CD4-positive, CD25-positive, alpha-beta regulatory T cell (primary cell): ENCODE results near the gene TIAM1. TPM values are rescaled to one million over a fixed set of nuclear protein-coding genes. Genes with fewer than 3 reads are reported as not detected.

Source experiments
- ATAC-seq, 2 donors: fragments of 150-1000 bp; cut with Tn5 transposase; one replicate each; pipeline ENCODE4 v1.10.0; 2021; ENCODE audit warnings: low read depth in 2 of 2, moderate number of reproducible peaks in 2 of 2, moderate library complexity in 1 of 2
- DNase-seq, 3 donors: peaks; one replicate each; pipeline versions ENCODE4 v3.0.0 to v3.0.0-alpha.2; 2012 to 2022; ENCODE audit warnings: mixed read lengths in 1 of 3
- H3K27ac ChIP-seq: one replicate; pipeline ENCODE4 v1.7.0; 2013; ENCODE audit warnings: mild to moderate bottlenecking, low read length; ENCODE audit not compliant: insufficient read depth, poor library complexity, severe bottlenecking
- H3K27me3 ChIP-seq: one replicate; pipeline ENCODE4 v1.7.0; 2013; ENCODE audit warnings: low read length; ENCODE audit not compliant: control insufficient read depth, insufficient read depth
- H3K36me3 ChIP-seq: one replicate; pipeline ENCODE4 v1.7.0; 2013; ENCODE audit warnings: mild to moderate bottlenecking, low read length, moderate library complexity; ENCODE audit not compliant: control insufficient read depth, insufficient read depth
- H3K4me1 ChIP-seq: 2 replicates; pipeline ENCODE4 v1.7.0; 2013; ENCODE audit warnings: mild to moderate bottlenecking, low read length; ENCODE audit not compliant: insufficient read depth, control insufficient read depth, poor library complexity, severe bottlenecking
- H3K4me3 ChIP-seq: one replicate; pipeline ENCODE4 v1.7.0; 2013; ENCODE audit warnings: low read depth, mild to moderate bottlenecking, low read length, moderate library complexity
- H3K9me3 ChIP-seq, 2 experiments: 1 replicate in 1 of 2; 2 replicates in 1 of 2; pipeline ENCODE4 v1.7.0; 2013; ENCODE audit warnings: low read length in 2 of 2, mild to moderate bottlenecking in 1 of 2, moderate library complexity in 1 of 2; ENCODE audit not compliant: control insufficient read depth in 2 of 2
- H3K27ac Mint-ChIP-seq, 3 donors: one replicate each; pipeline ENCODE4 v1.8.0; 2020 to 2022; ENCODE audit warnings: mild to moderate bottlenecking in 3 of 3, mixed read lengths in 3 of 3, moderate library complexity in 2 of 3
- H3K27me3 Mint-ChIP-seq: one replicate; pipeline ENCODE4 v1.8.0; 2022; ENCODE audit warnings: mild to moderate bottlenecking, mixed read lengths
- H3K36me3 Mint-ChIP-seq: one replicate; pipeline ENCODE4 v1.8.0; 2020; ENCODE audit warnings: mixed read lengths
- H3K4me1 Mint-ChIP-seq, 4 donors: one replicate each; pipeline ENCODE4 v1.8.0; 2020 to 2022; ENCODE audit warnings: mixed read lengths in 4 of 4, mild to moderate bottlenecking in 1 of 4
- H3K4me3 Mint-ChIP-seq, 4 donors: one replicate each; pipeline ENCODE4 v1.8.0; 2020 to 2022; ENCODE audit warnings: mild to moderate bottlenecking in 4 of 4, mixed read lengths in 4 of 4, moderate library complexity in 3 of 4
- H3K9me3 Mint-ChIP-seq, 7 donors: one replicate each; pipeline ENCODE4 v1.8.0; 2020 to 2022; ENCODE audit warnings: mixed read lengths in 7 of 7, mild to moderate bottlenecking in 3 of 7, moderate library complexity in 2 of 7
- polyA plus RNA-seq, 4 donors: library from polyadenylated mRNA; unstranded; fragments of 300-500 nt; fragmentation: Illumina TruSeq; gene quantifications; one replicate each; pipeline ENCODE4 v1.2.3, GENCODE V29; 2021
- total RNA-seq: library from RNA; stranded (reverse); gene quantifications from one replicate; pipeline ENCODE4 v1.2.3, GENCODE V29; 2022

Gene TIAM1
- total and polyA plus RNA-seq, 5 donors from 2014 or later = 31.1 to 142 (median 35.2) TPM

DNA sequence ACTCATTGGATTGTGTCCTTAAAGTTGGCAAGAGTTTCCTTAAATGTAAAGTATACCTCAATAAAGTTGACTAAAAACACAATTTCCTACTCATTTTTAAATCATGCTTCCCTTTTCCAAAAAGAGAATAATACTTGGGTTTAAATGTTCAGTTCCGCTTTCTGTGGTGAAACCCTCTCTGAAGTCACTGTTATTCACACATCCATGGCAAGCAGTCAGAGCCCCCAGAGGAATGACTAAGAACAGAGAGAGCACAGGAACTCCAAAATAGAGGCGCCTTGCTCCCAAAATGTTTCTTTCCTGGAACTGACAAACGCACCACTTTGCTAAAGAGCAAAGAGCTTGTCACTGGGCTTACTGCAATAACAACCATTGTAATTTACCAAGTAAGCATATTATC, 142.5 kb downstream of the TIAM1 start:
- H3K36me3 Mint-ChIP-seq = no peaks in the 10 kb centered on the region
- DNase-seq = no peak

GRCh38 chr21:31201144-31201543, 142.9 kb downstream of the TIAM1 start:
- Histone ChIP-seq H3K4me3 (no peak overlapping the region), H3K4me1 (peaks cover 5% of the 10 kb centered on the region), H3K27me3 (no peaks in the 10 kb centered on the region), H3K27ac (no peak overlapping the region), H3K36me3 (no peaks in the 10 kb centered on the region), H3K9me3 (no peaks in the 10 kb centered on the region)
- Mint-ChIP-seq H3K27me3 (peaks cover 4% of the 10 kb centered on the region), H3K27ac (no peak overlapping the region), H3K4me3 (no peak overlapping the region), H3K9me3 (no peaks in the 10 kb centered on the region), H3K4me1 (peaks cover 5 to 24% (median 17%) of the 10 kb centered on the region in 4 donors), H3K36me3 (no peaks in the 10 kb centered on the region)
- no peak for ATAC-seq
- DNase-seq = no peak

More for the DNA sequence above, 142.5 kb downstream of the TIAM1 start:
- Histone ChIP-seq H3K27me3 (no peaks in the 10 kb centered on the region), H3K9me3 (no peaks in the 10 kb centered on the region), H3K36me3 (no peaks in the 10 kb centered on the region), H3K4me3 (no peak overlapping the region), H3K4me1 (peaks cover under 1% of the 10 kb centered on the region), H3K27ac (no peak overlapping the region)
- ATAC-seq = no peak
- Mint-ChIP-seq H3K4me1 (peaks cover 5 to 21% (median 15%) of the 10 kb centered on the region in 4 donors), H3K27me3 (peaks cover 4% of the 10 kb centered on the region), H3K9me3 (no peaks in the 10 kb centered on the region), H3K4me3 (no peak overlapping the region), H3K27ac (no peak overlapping the region)

DNA sequence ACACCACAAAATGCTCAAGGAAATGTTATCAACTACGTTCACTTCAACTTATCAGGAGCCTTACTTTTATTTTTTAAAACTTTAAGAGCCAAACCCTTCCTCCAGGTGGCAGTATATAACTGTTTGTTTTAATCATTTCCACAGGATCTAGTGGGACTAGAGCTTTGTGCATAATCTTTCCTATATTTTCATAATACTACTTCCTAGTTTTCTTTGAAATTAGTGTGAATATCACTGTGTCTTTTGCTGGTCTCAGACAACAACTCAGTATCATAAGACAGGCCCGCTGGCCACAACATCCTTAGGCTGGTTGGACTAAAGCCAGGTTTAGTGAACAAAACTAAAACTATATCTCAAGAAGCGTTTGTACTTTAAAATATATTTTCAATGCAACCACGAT, 145.5 kb downstream of the TIAM1 start:
- Mint-ChIP-seq H3K27ac (peak overlapping the region in 1 of 3 donors; percentile 35), H3K4me1 (peaks cover 21 to 48% (median 37%) of the 10 kb centered on the region in 4 donors), H3K4me3 (peak overlapping the region in 2 of 4 donors; percentile 50 to 61), H3K9me3 (no peaks in the 10 kb centered on the region), H3K36me3 (no peaks in the 10 kb centered on the region), H3K27me3 (peaks cover 8% of the 10 kb centered on the region)
- H3K4me3 ChIP-seq = peak overlapping the region; percentile 41
- ATAC-seq (peak; percentile 52 to 54), DNase-seq (peak in 2 of 3 donors; percentile 57 to 73)
- H3K27me3 ChIP-seq = no peaks in the 10 kb centered on the region
- no peaks in the 10 kb centered on the region for H3K9me3 ChIP-seq
- H3K4me1 ChIP-seq = peaks cover 22% of the 10 kb centered on the region
- H3K27ac ChIP-seq = no peak overlapping the region
- no peaks in the 10 kb centered on the region for H3K36me3 ChIP-seq

GRCh38 chr21:31196724-31197123, 147.3 kb downstream of the TIAM1 start:
- H3K4me1 ChIP-seq = peaks cover 38% of the 10 kb centered on the region
- no peak for DNase-seq
- Mint-ChIP-seq H3K36me3 (no peaks in the 10 kb centered on the region), H3K27me3 (peaks cover 4% of the 10 kb centered on the region), H3K4me3 (peak overlapping the region in 3 of 4 donors; percentile 85 to 93 (median 88)), H3K27ac (peak overlapping the region; percentile 20 to 87 (median 59)), H3K9me3 (no peaks in the 10 kb centered on the region), H3K4me1 (peaks cover 35 to 66% (median 52%) of the 10 kb centered on the region in 4 donors)
- no peaks in the 10 kb centered on the region for H3K9me3 ChIP-seq
- ATAC-seq = no peak
- H3K27me3 ChIP-seq = no peaks in the 10 kb centered on the region
- no peak overlapping the region for H3K27ac ChIP-seq
- no peaks in the 10 kb centered on the region for H3K36me3 ChIP-seq
- no peak overlapping the region for H3K4me3 ChIP-seq

DNA sequence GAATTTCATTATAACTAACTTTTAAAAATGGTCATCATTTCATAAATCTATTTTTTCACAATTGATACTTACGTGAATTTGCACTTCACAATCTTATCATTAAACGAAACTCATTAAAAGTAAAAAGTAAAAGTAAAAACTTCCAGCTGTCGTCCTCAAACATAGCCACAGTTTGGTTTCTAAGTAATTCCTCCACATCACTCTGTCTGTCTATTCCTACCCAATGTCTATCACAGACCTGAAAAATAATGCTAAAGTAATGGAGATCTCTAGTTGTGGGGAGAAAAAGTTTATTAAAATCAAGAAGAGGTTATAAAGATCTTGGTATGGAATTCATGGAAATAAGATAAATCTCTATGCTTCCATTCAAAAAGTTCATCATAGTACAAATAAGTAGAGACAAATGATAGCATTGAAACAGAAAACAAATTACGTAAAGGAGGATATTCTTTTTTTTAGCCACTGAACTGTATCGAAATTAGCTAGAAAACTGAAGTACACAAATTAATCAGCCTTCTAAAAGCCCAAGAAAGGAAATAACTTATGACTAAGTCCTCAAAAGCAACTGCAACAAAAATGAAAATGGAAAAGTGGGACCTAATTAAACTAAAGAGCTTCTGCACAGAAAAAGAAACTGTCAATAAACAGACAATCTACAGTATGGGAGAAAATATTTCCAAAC, 148.6 kb downstream of the TIAM1 start:
- ATAC-seq = peak; percentile 32 to 54
- Mint-ChIP-seq H3K4me1 (peaks cover 41 to 79% (median 62%) of the 10 kb centered on the region in 4 donors), H3K27me3 (peaks cover 4% of the 10 kb centered on the region)

GRCh38 chr21:31194510-31195293, 149.4 kb downstream of the TIAM1 start:
- H3K27me3 ChIP-seq = no peaks in the 10 kb centered on the region
- DNase-seq (no peak), ATAC-seq (no peak)
- Mint-ChIP-seq H3K27me3 (peaks cover 4% of the 10 kb centered on the region), H3K36me3 (no peaks in the 10 kb centered on the region), H3K4me3 (peak overlapping the region; percentile 85 to 93 (median 86)), H3K27ac (peak overlapping the region; percentile 87 to 98 (median 90)), H3K9me3 (no peaks in the 10 kb centered on the region), H3K4me1 (peaks cover 43 to 87% (median 66%) of the 10 kb centered on the region in 4 donors)
- no peaks in the 10 kb centered on the region for H3K36me3 ChIP-seq
- H3K27ac ChIP-seq = peak overlapping the region; percentile 78
- peak overlapping the region; percentile 93 for H3K4me3 ChIP-seq
- no peaks in the 10 kb centered on the region for H3K9me3 ChIP-seq
- H3K4me1 ChIP-seq = peaks cover 57% of the 10 kb centered on the region

More for the DNA sequence above, 148.6 kb downstream of the TIAM1 start:
- no peaks in the 10 kb centered on the region for H3K9me3 Mint-ChIP-seq
- Histone ChIP-seq H3K27me3 (no peaks in the 10 kb centered on the region), H3K9me3 (no peaks in the 10 kb centered on the region), H3K27ac (peak overlapping the region; percentile 78), H3K4me1 (peaks cover 49% of the 10 kb centered on the region), H3K36me3 (no peaks in the 10 kb centered on the region), H3K4me3 (peak overlapping the region; percentile 93)
- peak in 1 of 3 donors; percentile 63 for DNase-seq
- peak overlapping the region; percentile 87 to 98 (median 90) for H3K27ac Mint-ChIP-seq
- peak overlapping the region; percentile 85 to 93 (median 86) for H3K4me3 Mint-ChIP-seq
- no peaks in the 10 kb centered on the region for H3K36me3 Mint-ChIP-seq

- Histone ChIP-seq H3K4me1 (peaks cover 66% of the 10 kb centered on the region), H3K4me3 (peak overlapping the region; percentile 93), H3K27ac (peak overlapping the region; percentile 78), H3K9me3 (no peaks in the 10 kb centered on the region), H3K36me3 (no peaks in the 10 kb centered on the region), H3K27me3 (no peaks in the 10 kb centered on the region)
- Mint-ChIP-seq H3K4me1 (peaks cover 49 to 91% (median 69%) of the 10 kb centered on the region in 4 donors), H3K27ac (peak overlapping the region in 2 of 3 donors; percentile 87 to 91), H3K9me3 (no peaks in the 10 kb centered on the region), H3K27me3 (peaks cover 4% of the 10 kb centered on the region), H3K36me3 (no peaks in the 10 kb centered on the region), H3K4me3 (peak overlapping the region; percentile 48 to 93 (median 69))
- DNase-seq (no peak), ATAC-seq (no peak)
Measured at GRCh38 chr21:31193761-31194160, 150.3 kb downstream of the TIAM1 start.
